ENCODE results near the gene TNFRSF17. TPM values are rescaled to one million over a fixed set of nuclear protein-coding genes. Genes with fewer than 3 reads are reported as not detected.
"Not testable (repeated sequence)": the region's sequence is repeated elsewhere in the genome, so short reads cannot be mapped to it uniquely, and the experiment has no call there.

TNFRSF17 gene
- not detected in 2 replicates for total RNA-seq (2014; rRNA removed; shearing (Covaris generic))

GRCh38 chr16:11964761-11965551 is at the start of gene TNFRSF17:
TNFRSF17 (plus strand) TSS chr16:11965210; CDS start chr16:11965325, 115 bp downstream.
- no peak for DNase-seq
- H3K27me3 ChIP-seq (ENCODE audit: control insufficient read depth, insufficient read depth, low read length) = no peaks in the 10 kb centered on the region
- H3K36me3 ChIP-seq (replicated peaks; ENCODE audit: control insufficient read depth, insufficient read depth, low read length) = no peaks in the 10 kb centered on the region
- H3K4me3 ChIP-seq (ENCODE audit: insufficient read depth, low read depth, low read length) = no peak within 1 kb of the TSS

- Histone ChIP-seq H3K36me3 (replicated peaks; ENCODE audit: control insufficient read depth, insufficient read depth, low read length) (no peaks in the 10 kb centered on the region), H3K27me3 (ENCODE audit: control insufficient read depth, insufficient read depth, low read length) (no peaks in the 10 kb centered on the region), H3K4me3 (ENCODE audit: insufficient read depth, low read depth, low read length) (peak within 1 kb of the TSS; percentile 91)
- DNase-seq = peak; percentile 97
Observed at GRCh38 chr16:11915644-11916523, 49.1 kb upstream of the TNFRSF17 start, which contains the start of gene GSPT1. GSPT1 (minus strand) TSS chr16:11915956; CDS start chr16:11915720, 236 bp downstream.

- Histone ChIP-seq H3K4me3 (ENCODE audit: insufficient read depth, low read depth, low read length) (peak overlapping the region; percentile 25), H3K27me3 (ENCODE audit: control insufficient read depth, insufficient read depth, low read length) (no peaks in the 10 kb centered on the region), H3K36me3 (replicated peaks; ENCODE audit: control insufficient read depth, insufficient read depth, low read length) (no peaks in the 10 kb centered on the region)
- DNase-seq = peak; percentile 29
Observed at GRCh38 chr16:11916524-11917285, 48.3 kb upstream of the TNFRSF17 start.

DNA sequence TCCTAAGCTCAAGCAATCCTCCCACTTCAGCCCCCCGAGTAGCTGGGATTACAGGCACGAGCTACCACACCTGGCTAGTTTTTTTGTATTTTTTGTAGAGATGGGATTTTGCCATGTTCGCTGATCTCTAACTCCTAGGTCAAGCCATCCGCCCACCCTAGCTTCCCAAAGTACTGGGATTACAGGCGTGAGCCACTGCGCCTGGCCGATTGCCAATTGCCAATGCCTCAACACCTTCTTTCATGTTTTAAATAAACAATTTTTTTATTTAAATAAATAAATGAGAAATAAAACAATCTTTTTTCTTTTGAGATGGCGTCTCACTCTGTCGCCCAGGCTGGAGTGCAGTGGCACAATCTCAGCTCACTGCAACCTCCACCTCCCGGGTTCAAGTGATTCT is 41.0 kb upstream of the TNFRSF17 start:
- not testable (repeated sequence) for DNase-seq; H3K4me3 ChIP-seq (ENCODE audit: insufficient read depth, low read depth, low read length); H3K27me3 ChIP-seq (ENCODE audit: control insufficient read depth, insufficient read depth, low read length); H3K36me3 ChIP-seq (replicated peaks; ENCODE audit: control insufficient read depth, insufficient read depth, low read length)

- DNase-seq; H3K4me3 ChIP-seq (ENCODE audit: insufficient read depth, low read depth, low read length); H3K27me3 ChIP-seq (ENCODE audit: control insufficient read depth, insufficient read depth, low read length); H3K36me3 ChIP-seq (replicated peaks; ENCODE audit: control insufficient read depth, insufficient read depth, low read length): not testable (repeated sequence)
Observed at GRCh38 chr16:11927350-11927749, 37.7 kb upstream of the TNFRSF17 start.

DNA sequence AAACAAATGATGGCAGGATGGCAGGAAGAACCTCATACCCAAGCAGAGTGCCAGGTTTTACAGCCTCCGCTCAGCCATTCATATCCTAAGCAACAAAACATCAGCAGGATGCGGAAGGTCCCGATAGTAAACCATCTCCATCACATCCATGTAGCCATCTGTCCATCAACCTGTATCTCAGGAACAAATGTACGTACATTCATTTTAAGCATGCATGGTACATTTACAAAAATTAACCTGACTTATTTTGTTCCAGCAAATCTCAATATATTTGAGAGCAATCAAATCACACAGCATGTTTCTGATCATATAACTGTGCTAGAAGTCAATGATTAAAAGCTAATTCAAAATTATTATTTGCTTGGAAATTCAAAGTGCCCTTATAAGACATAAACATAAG is 23.1 kb upstream of the TNFRSF17 start, which contains the start of gene NPIPB2:
TSS of gene NPIPB2 (minus strand) at position 101 of the 400 bp plus-strand sequence. CDS start at position 101, 0 bp downstream.
- H3K4me3 ChIP-seq (ENCODE audit: insufficient read depth, low read depth, low read length); H3K36me3 ChIP-seq (replicated peaks; ENCODE audit: control insufficient read depth, insufficient read depth, low read length); H3K27me3 ChIP-seq (ENCODE audit: control insufficient read depth, insufficient read depth, low read length); DNase-seq: not testable (repeated sequence)

DNA sequence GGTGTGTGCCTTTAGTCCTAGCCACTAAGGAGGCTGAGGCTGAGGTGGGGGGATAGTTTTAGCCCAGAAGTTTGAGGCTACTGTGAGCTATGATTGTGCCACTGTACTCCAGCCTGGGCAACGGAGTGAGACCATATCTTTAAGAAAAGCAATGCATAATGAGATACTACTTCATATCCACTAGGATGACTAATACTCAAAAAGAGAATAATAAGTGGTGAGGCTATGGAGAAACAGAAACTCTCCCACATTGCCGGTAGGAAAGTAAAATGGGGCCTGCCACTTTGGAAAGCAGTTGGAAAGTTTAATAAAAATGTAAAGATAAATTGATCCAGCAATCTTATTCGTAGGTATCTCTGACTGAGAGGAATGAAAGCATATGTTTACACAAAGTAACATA is 18.6 kb upstream of the TNFRSF17 start:
- H3K27me3 ChIP-seq (ENCODE audit: control insufficient read depth, insufficient read depth, low read length) = no peaks in the 10 kb centered on the region
- H3K36me3 ChIP-seq (replicated peaks; ENCODE audit: control insufficient read depth, insufficient read depth, low read length) = no peaks in the 10 kb centered on the region
- H3K4me3 ChIP-seq (ENCODE audit: insufficient read depth, low read depth, low read length) = no peak overlapping the region
- no peak for DNase-seq

GRCh38 chr16:11948819-11949218 is 16.2 kb upstream of the TNFRSF17 start:
- DNase-seq = no peak
- Histone ChIP-seq H3K4me3 (ENCODE audit: insufficient read depth, low read depth, low read length) (no peak overlapping the region), H3K36me3 (replicated peaks; ENCODE audit: control insufficient read depth, insufficient read depth, low read length) (no peaks in the 10 kb centered on the region), H3K27me3 (ENCODE audit: control insufficient read depth, insufficient read depth, low read length) (no peaks in the 10 kb centered on the region)

DNA sequence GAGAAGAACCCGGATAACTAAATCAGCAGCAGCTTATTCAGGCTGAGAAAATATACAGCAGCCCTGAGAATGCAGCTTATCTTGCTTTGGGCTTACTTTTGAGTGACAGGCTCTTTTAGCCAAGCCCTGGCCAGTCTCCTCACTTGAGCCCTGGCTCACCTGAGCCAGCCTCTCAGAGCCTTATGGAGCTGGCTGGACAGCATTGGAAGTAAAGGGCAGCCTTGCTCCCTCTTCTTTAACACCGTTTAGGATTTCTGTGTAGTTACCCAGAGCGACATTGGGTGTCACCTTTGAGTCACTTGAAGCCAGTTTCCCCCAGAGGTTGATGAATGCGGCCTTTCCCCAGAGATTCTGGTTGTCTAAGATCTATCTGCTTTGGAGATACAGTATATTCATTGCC is 15.5 kb upstream of the TNFRSF17 start:
- Histone ChIP-seq H3K36me3 (replicated peaks; ENCODE audit: control insufficient read depth, insufficient read depth, low read length) (no peaks in the 10 kb centered on the region), H3K4me3 (ENCODE audit: insufficient read depth, low read depth, low read length) (no peak overlapping the region), H3K27me3 (ENCODE audit: control insufficient read depth, insufficient read depth, low read length) (no peaks in the 10 kb centered on the region)
- peak; percentile 79 for DNase-seq

GRCh38 chr16:11950388-11950787 is 14.6 kb upstream of the TNFRSF17 start:
- H3K4me3 ChIP-seq (ENCODE audit: insufficient read depth, low read depth, low read length) = no peak overlapping the region
- no peak for DNase-seq
- H3K27me3 ChIP-seq (ENCODE audit: control insufficient read depth, insufficient read depth, low read length) = no peaks in the 10 kb centered on the region
- no peaks in the 10 kb centered on the region for H3K36me3 ChIP-seq (replicated peaks; ENCODE audit: control insufficient read depth, insufficient read depth, low read length)

- not testable (repeated sequence) for H3K36me3 ChIP-seq (replicated peaks; ENCODE audit: control insufficient read depth, insufficient read depth, low read length); H3K27me3 ChIP-seq (ENCODE audit: control insufficient read depth, insufficient read depth, low read length); H3K4me3 ChIP-seq (ENCODE audit: insufficient read depth, low read depth, low read length); DNase-seq
Observed at GRCh38 chr16:11953576-11953975, 11.4 kb upstream of the TNFRSF17 start.

- H3K4me3 ChIP-seq (ENCODE audit: insufficient read depth, low read depth, low read length) = no peak overlapping the region
- no peak for DNase-seq
- H3K27me3 ChIP-seq (ENCODE audit: control insufficient read depth, insufficient read depth, low read length) = no peaks in the 10 kb centered on the region
- H3K36me3 ChIP-seq (replicated peaks; ENCODE audit: control insufficient read depth, insufficient read depth, low read length) = no peaks in the 10 kb centered on the region
Observed at GRCh38 chr16:11955713-11956123, 9.3 kb upstream of the TNFRSF17 start.

- no peak for DNase-seq
- Histone ChIP-seq H3K36me3 (replicated peaks; ENCODE audit: control insufficient read depth, insufficient read depth, low read length) (no peaks in the 10 kb centered on the region), H3K27me3 (ENCODE audit: control insufficient read depth, insufficient read depth, low read length) (no peaks in the 10 kb centered on the region), H3K4me3 (ENCODE audit: insufficient read depth, low read depth, low read length) (no peak overlapping the region)
Observed at GRCh38 chr16:11956558-11956957, 8.5 kb upstream of the TNFRSF17 start.

All from H7 (cell line).